Testis (tissue), 5 donors: ENCODE measurements around the gene MYBPC2. TPM values are rescaled to one million over a fixed set of nuclear protein-coding genes. Genes with fewer than 3 reads are reported as not detected.

Experiments
- DNase-seq: peaks from one replicate; pipeline ENCODE4 v3.0.0-alpha.2; 2019
- H3K27ac ChIP-seq, 2 donors: fragments of 200-600 bp; sonication (generic); one replicate each; pipeline ENCODE4 v1.5.1; 2019
- H3K27me3 ChIP-seq: fragments of 200-600 bp; sonication (generic); one replicate; pipeline ENCODE4 v1.5.1; 2019
- H3K36me3 ChIP-seq: fragments of 200-600 bp; sonication (generic); one replicate; pipeline ENCODE4 v1.5.1; 2017; ENCODE audit warnings: low read depth; ENCODE audit errors: missing control alignments
- H3K4me1 ChIP-seq: fragments of 200-600 bp; sonication (generic); one replicate; pipeline ENCODE4 v1.5.1; 2019
- H3K4me3 ChIP-seq, 2 donors: fragments of 200-600 bp; sonication (generic); one replicate each; pipeline ENCODE4 v1.5.1; 2017 to 2019
- H3K9me3 ChIP-seq: fragments of 200-600 bp; sonication (generic); one replicate; pipeline ENCODE4 v1.5.1; 2017
- POLR2A ChIP-seq: fragments of 450-650 bp; IDR thresholded peaks from one replicate; pipeline ENCODE4 v1.6.1; 2017; ENCODE audit warnings: antibody characterized with exemption, mild to moderate bottlenecking, moderate library complexity
- WGBS, 2 donors: methylation state at CpG; one replicate each; pipeline ENCODE4 v1.1.5; 2018; 5-methylcytosine and 5-hydroxymethylcytosine counted together
- intact Hi-C: fragments of 100-400 bp; cut with DNase I; formaldehyde crosslinking; loops from one replicate; pipeline ENCODE4 v1.15.1; 2023; ENCODE audit warnings: low total_unique reads
- long read RNA-seq, 2 donors: transcript quantifications; one replicate each; lab custom pipeline, GENCODE V29; 2026
- polyA plus RNA-seq: library from polyadenylated mRNA; stranded (reverse); fragments of 350-450 nt; fragmentation: Illumina TruSeq; extraction: RNeasy Lipid Tissue Mini Kit (QIAGEN cat#74804); gene quantifications from one replicate; pipeline ENCODE4 v1.2.3, GENCODE V29; 2014; ENCODE audit warnings: low read depth, low replicate concordance; ENCODE audit not compliant: insufficient read depth
- total RNA-seq, 2 donors: library from RNA; depleted of rRNA; stranded (reverse); fragments of >200 nt; gene quantifications; one replicate each; pipeline ENCODE4 v1.2.3, GENCODE V29; 2016
- TF ChIP-seq, protein P1 (sequence below), 3 experiments: fragments of 450-650 bp in 2 of 3; fragments of 200-600 bp in 1 of 3; sonication (generic) in 1 of 3; IDR thresholded peaks; one replicate each; pipeline ENCODE4 v1.5.1; 2016 to 2019; ENCODE audit warnings: antibody characterized with exemption in 3 of 3, mild to moderate bottlenecking in 2 of 3, moderate library complexity in 1 of 3

MYBPC2 gene
- under 1 TPM; 0.31 to 0.63 TPM for total RNA-seq
- 3.2 TPM for polyA plus RNA-seq
- long read RNA-seq, donor 1, partial matches to known transcripts, result 5 of 5 reads
- long read RNA-seq, donor 1, other reads (novel, unspliced or antisense), result 0 of 5 reads
- long read RNA-seq, donor 2, result 0 reads

DNA sequence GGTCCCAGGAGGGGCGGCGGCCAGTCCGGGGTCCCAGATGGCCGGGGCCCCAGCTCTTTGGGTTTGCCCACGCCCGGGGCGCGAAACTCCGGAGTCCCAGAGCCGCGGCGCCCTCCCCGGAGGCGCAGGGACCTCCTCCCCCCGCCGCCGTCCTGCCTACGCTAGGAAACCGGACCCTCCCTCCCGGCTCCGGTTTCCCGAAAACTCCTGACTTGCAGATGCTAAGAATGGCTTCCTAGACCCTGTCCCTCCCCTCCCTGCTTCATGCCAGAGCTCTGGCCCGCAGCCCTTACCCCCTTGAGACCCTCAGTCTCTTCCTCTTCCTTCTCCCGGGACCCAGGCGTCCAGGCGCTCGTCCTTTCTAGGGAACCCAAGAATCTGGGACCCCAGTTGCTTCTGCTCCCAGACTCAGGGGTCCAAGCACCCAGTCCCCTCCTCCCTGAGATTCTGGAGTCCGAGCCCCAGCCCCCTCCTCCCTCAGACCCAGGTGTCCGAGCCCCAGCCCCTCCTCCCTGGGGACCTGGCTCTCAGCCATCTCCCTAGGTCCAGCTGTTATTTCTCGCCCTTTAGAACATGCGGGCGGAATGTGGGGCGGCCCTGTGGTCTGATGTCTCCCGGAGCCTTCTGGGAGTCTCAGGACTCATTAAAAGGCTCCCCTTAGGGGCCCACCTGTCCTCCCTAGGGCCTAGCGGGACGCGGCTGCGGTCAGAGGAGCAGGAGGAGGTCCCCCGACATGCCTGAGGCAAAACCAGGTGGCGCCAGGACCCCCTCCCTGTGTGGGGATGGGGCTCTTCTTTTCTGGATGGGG is at the start of gene MYBPC2:
MYBPC2 (plus strand) TSS at position 672 of the 808 bp plus-strand sequence; CDS start at position 734, 62 bp downstream.
- intact Hi-C loops, result no loop called here
- no peak for DNase-seq
- H3K36me3 ChIP-seq, result no peaks in the 10 kb centered on the region
- no peaks in the 10 kb centered on the region for H3K27me3 ChIP-seq
- H3K9me3 ChIP-seq, result no peaks in the 10 kb centered on the region
- H3K4me1 ChIP-seq, result peaks cover 15% of the 10 kb centered on the region
- WGBS, 2 donors, result 1 to 5% methylated on average over 15 to 34 of the region's 40 CpGs
- TF ChIP-seq, protein P1, sequence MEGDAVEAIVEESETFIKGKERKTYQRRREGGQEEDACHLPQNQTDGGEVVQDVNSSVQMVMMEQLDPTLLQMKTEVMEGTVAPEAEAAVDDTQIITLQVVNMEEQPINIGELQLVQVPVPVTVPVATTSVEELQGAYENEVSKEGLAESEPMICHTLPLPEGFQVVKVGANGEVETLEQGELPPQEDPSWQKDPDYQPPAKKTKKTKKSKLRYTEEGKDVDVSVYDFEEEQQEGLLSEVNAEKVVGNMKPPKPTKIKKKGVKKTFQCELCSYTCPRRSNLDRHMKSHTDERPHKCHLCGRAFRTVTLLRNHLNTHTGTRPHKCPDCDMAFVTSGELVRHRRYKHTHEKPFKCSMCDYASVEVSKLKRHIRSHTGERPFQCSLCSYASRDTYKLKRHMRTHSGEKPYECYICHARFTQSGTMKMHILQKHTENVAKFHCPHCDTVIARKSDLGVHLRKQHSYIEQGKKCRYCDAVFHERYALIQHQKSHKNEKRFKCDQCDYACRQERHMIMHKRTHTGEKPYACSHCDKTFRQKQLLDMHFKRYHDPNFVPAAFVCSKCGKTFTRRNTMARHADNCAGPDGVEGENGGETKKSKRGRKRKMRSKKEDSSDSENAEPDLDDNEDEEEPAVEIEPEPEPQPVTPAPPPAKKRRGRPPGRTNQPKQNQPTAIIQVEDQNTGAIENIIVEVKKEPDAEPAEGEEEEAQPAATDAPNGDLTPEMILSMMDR (IDR thresholded peaks at IDR 0.05), result no peak
- TF ChIP-seq POLR2A, result no peak
- H3K4me3 ChIP-seq, result peak within 1 kb of the TSS; percentile 59 to 64
- H3K27ac ChIP-seq, result peak within 1 kb of the TSS; percentile 52 to 65

DNA sequence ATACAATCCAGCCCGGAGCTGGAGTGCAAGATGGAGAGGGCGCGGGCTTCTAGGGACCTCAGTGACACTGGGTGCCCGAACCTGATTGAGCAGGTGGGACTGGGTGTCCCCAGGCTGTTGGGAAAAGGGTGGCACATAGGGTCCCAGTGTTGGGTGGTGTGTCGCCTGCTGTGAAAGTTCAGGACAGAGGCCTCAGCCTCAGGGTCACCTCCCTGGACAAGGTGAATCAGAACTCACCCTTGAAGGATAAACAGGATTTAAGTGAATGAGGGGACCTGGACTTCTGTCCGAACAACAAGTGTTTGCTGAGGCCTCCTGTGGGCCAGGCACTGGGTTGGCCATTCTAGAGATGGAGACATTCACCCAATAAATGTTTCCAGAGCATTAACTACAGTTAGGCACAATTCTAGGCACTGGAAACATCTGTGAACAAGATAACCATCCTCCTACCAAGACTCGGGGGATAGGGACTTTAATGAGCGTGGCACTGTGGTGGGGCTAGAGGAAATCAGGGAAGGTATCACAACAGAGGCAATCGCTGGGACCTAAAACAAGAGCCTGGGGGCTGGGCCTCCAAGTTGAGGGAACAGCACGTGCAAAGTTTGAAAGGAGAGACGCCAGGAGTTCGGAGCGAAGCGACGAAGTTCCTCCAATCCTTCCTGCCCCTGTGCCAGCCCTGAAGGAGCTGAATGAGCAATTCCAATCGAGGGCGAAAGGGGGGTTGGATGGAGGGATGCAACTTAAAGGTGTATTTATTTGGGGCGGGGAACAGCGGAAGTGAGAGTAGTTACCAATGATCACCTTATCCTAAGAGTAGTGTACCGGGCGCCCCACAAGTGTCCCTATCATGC is 49.5 kb upstream of the MYBPC2 start:
- Histone ChIP-seq H3K4me1 (peaks cover 25% of the 10 kb centered on the region), H3K36me3 (no peaks in the 10 kb centered on the region), H3K4me3 (peak overlapping the region; percentile 59 to 70), H3K27me3 (no peaks in the 10 kb centered on the region), H3K9me3 (no peaks in the 10 kb centered on the region), H3K27ac (peak overlapping the region; percentile 78 to 84)
- intact Hi-C loops, result no loop called here
- WGBS, 2 donors, result 32 to 41% methylated on average over 20 to 21 of the region's 21 CpGs
- DNase-seq, result no peak
- TF ChIP-seq POLR2A, result no peak
- TF ChIP-seq, protein P1 (IDR thresholded peaks at IDR 0.05), result no peak

DNA sequence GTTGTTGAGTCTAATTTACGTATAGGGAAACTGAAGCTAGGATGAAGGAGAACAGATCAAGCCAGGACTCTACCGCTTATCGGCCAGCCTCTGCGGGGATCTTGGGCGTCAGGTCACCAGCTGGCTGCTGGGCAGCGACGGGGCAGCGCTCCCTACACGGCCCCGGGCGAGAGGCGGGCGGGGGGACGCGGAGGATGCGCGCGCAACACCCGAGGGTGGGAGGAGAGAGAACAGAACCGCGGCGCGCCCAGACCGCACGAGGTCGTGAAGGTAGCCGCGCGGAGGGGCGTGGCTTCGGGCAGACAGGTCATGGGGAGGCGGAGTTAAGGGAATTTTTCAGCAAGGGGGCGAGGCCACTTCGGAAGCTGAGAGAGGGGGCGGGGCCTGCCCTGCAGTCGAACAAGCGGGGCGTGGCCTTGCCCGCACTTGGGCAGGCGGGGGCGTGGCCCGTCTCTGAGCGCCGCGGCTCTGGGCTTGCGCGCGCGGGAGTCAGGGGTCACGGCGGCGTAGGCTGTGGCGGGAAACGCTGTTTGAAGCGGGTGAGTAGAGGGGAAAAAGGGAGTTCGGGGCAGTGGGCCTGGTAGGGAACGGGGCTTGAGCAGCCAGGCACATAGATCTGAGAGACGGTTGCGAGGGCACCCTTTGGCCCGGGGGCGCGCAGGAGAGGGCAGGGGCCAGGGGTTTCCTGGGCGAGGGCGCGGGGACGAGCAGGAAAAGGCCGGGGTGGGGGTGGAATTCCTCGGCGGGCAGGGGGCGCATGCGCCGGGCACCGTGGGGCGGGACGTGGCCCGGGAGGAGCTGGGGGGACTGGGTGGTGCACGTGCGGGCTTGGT is 48.6 kb upstream of the MYBPC2 start, which contains the start of gene POLD1:
POLD1 (plus strand) TSS at position 496 of the 833 bp plus-strand sequence. CDS start 14,505 bp downstream, outside the sequence.
- Histone ChIP-seq H3K27me3 (no peaks in the 10 kb centered on the region), H3K9me3 (no peaks in the 10 kb centered on the region), H3K36me3 (no peaks in the 10 kb centered on the region), H3K4me3 (peak within 1 kb of the TSS; percentile 59 to 70), H3K27ac (peak within 1 kb of the TSS; percentile 78 to 84), H3K4me1 (peaks cover 25% of the 10 kb centered on the region)
- 1% methylated on average over 49 to 76 of the region's 78 CpGs for WGBS, 2 donors
- intact Hi-C loops, result no loop called here
- no peak for TF ChIP-seq POLR2A
- TF ChIP-seq, protein P1 (IDR thresholded peaks at IDR 0.05), result no peak
- peak; percentile 99 for DNase-seq
